ENCODE results near the gene CAPN6.

Gene CAPN6

DNA sequence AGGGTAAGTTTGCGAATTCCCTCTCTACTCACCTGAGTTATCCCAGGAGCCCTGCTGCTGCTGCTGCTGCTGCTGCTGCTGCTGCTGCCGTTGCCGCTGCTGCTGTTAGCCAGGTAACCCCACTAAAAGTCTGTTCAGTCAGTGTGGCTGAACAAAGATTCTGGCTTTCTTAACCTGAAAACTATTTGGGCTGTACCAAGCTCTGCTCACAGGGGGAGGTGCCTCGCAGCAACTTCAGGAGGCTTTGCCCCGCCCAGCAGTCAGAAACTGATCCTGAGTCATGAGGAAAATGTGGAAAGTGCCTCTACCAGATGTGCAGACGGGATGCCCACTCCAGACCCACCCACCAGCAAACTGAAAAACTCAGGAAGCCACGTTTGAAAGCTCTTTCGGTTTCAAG, at the start of gene CAPN6:
CAPN6 (minus strand) TSS at position 145 of the 400 bp plus-strand sequence. CDS start 6,547 bp downstream, outside the sequence.
- H3K9me3 Mint-ChIP-seq (ENCODE audit: low read depth) = no peaks in the 10 kb centered on the region
- H3K4me1 Mint-ChIP-seq (ENCODE audit: low read depth) = no peaks in the 10 kb centered on the region

GRCh38 chrX:111319451-111319850, 49.2 kb upstream of the CAPN6 start:
- peaks cover 3% of the 10 kb centered on the region for H3K27me3 Mint-ChIP-seq
- no peak overlapping the region for H3K4me3 Mint-ChIP-seq
- H3K4me1 Mint-ChIP-seq (ENCODE audit: low read depth) = no peaks in the 10 kb centered on the region
- H3K36me3 Mint-ChIP-seq = no peaks in the 10 kb centered on the region
- H3K27ac Mint-ChIP-seq = no peak overlapping the region
- H3K9me3 Mint-ChIP-seq (ENCODE audit: low read depth) = no peaks in the 10 kb centered on the region

More for the DNA sequence above, at the start of gene CAPN6:
- Mint-ChIP-seq H3K27me3 (peaks cover under 1% of the 10 kb centered on the region), H3K27ac (no peak within 1 kb of the TSS), H3K36me3 (no peaks in the 10 kb centered on the region), H3K4me3 (no peak within 1 kb of the TSS)

DNA sequence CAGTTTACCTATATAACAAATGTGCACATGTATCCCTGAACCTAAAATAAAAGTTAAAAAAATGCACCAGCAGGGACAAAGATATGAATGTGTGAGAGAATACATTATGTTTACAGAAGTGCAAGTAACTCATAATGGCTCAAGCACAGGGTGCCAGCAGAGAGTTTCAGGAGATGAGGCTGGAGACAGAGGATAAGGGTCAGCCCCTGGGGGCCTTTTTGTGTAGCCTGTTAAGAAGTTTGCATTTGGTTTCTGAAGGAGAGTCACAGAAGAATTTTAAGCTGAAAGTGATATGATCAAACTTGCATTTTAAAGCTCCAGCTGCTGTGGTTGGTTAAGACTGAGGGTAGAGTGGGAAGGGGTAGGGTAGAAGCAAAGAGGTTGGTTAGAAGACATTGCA, 48.6 kb upstream of the CAPN6 start:
- Mint-ChIP-seq H3K27me3 (peaks cover 3% of the 10 kb centered on the region), H3K36me3 (no peaks in the 10 kb centered on the region), H3K9me3 (ENCODE audit: low read depth) (no peaks in the 10 kb centered on the region), H3K4me3 (no peak overlapping the region), H3K27ac (no peak overlapping the region), H3K4me1 (ENCODE audit: low read depth) (no peaks in the 10 kb centered on the region)

- H3K4me1 Mint-ChIP-seq (ENCODE audit: low read depth) = no peaks in the 10 kb centered on the region
- H3K9me3 Mint-ChIP-seq (ENCODE audit: low read depth) = no peaks in the 10 kb centered on the region
- no peak overlapping the region for H3K27ac Mint-ChIP-seq
- no peak overlapping the region for H3K4me3 Mint-ChIP-seq
- no peaks in the 10 kb centered on the region for H3K27me3 Mint-ChIP-seq
- no peaks in the 10 kb centered on the region for H3K36me3 Mint-ChIP-seq
These were observed 38.8 kb upstream of the CAPN6 start for GRCh38 chrX:111309083-111309482.

DNA sequence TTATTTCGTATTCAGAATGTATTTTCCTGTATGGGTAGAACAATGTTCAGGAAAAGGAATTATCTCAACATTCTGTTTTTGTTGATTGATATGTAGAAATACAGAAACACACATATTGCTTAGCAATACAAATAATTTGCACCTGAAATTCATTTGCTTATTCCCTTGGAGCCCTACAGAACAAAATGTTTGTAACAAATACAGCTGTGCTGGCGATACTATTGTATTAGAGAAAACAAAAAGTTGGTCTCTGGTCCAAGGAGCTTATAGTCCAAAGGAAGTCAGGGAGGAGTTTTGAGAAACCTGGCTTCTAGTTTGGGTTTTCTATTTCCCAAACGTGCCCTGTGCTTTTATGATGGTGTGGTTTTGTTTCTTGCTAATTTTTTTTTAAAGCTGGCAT, 37.8 kb upstream of the CAPN6 start:
- no peak overlapping the region for H3K27ac Mint-ChIP-seq
- no peaks in the 10 kb centered on the region for H3K4me1 Mint-ChIP-seq (ENCODE audit: low read depth)
- no peaks in the 10 kb centered on the region for H3K36me3 Mint-ChIP-seq
- no peaks in the 10 kb centered on the region for H3K27me3 Mint-ChIP-seq
- H3K9me3 Mint-ChIP-seq (ENCODE audit: low read depth) = no peaks in the 10 kb centered on the region
- no peak overlapping the region for H3K4me3 Mint-ChIP-seq

- H3K4me1 Mint-ChIP-seq (ENCODE audit: low read depth) = no peaks in the 10 kb centered on the region
These were observed 32.0 kb upstream of the CAPN6 start for GRCh38 chrX:111302284-111302683.

GRCh38 chrX:111288841-111289240, 18.6 kb upstream of the CAPN6 start:
- Mint-ChIP-seq H3K36me3 (no peaks in the 10 kb centered on the region), H3K4me3 (no peak overlapping the region), H3K4me1 (ENCODE audit: low read depth) (no peaks in the 10 kb centered on the region), H3K27ac (no peak overlapping the region), H3K9me3 (ENCODE audit: low read depth) (no peaks in the 10 kb centered on the region), H3K27me3 (peaks cover 2% of the 10 kb centered on the region)

More at GRCh38 chrX:111302284-111302683, 32.0 kb upstream of the CAPN6 start:
- no peaks in the 10 kb centered on the region for H3K36me3 Mint-ChIP-seq
- H3K4me3 Mint-ChIP-seq = no peak overlapping the region
- H3K27ac Mint-ChIP-seq = no peak overlapping the region
- no peaks in the 10 kb centered on the region for H3K27me3 Mint-ChIP-seq
- H3K9me3 Mint-ChIP-seq (ENCODE audit: low read depth) = peaks cover 4% of the 10 kb centered on the region

- Mint-ChIP-seq H3K27ac (no peak overlapping the region), H3K27me3 (no peaks in the 10 kb centered on the region), H3K9me3 (ENCODE audit: low read depth) (no peaks in the 10 kb centered on the region), H3K4me3 (no peak overlapping the region), H3K4me1 (ENCODE audit: low read depth) (no peaks in the 10 kb centered on the region), H3K36me3 (no peaks in the 10 kb centered on the region)
These were observed 14.5 kb upstream of the CAPN6 start for GRCh38 chrX:111284631-111285293.

GRCh38 chrX:111283446-111283845, 13.2 kb upstream of the CAPN6 start:
- Mint-ChIP-seq H3K27ac (no peak overlapping the region), H3K4me3 (no peak overlapping the region), H3K9me3 (ENCODE audit: low read depth) (no peaks in the 10 kb centered on the region), H3K4me1 (ENCODE audit: low read depth) (no peaks in the 10 kb centered on the region), H3K36me3 (no peaks in the 10 kb centered on the region), H3K27me3 (no peaks in the 10 kb centered on the region)

GRCh38 chrX:111282991-111283390, 12.7 kb upstream of the CAPN6 start:
- H3K4me1 Mint-ChIP-seq (ENCODE audit: low read depth) = no peaks in the 10 kb centered on the region
- no peak overlapping the region for H3K4me3 Mint-ChIP-seq
- H3K27ac Mint-ChIP-seq = no peak overlapping the region
- no peaks in the 10 kb centered on the region for H3K9me3 Mint-ChIP-seq (ENCODE audit: low read depth)
- no peaks in the 10 kb centered on the region for H3K27me3 Mint-ChIP-seq
- no peaks in the 10 kb centered on the region for H3K36me3 Mint-ChIP-seq

- H3K9me3 Mint-ChIP-seq (ENCODE audit: low read depth) = no peaks in the 10 kb centered on the region
- no peak overlapping the region for H3K27ac Mint-ChIP-seq
- no peaks in the 10 kb centered on the region for H3K4me1 Mint-ChIP-seq (ENCODE audit: low read depth)
- no peak overlapping the region for H3K4me3 Mint-ChIP-seq
- H3K27me3 Mint-ChIP-seq = no peaks in the 10 kb centered on the region
- no peaks in the 10 kb centered on the region for H3K36me3 Mint-ChIP-seq
These were observed 11.9 kb upstream of the CAPN6 start for GRCh38 chrX:111282139-111282538.

- H3K4me3 Mint-ChIP-seq = no peak overlapping the region
These were observed 1.8 kb downstream of the CAPN6 start for GRCh38 chrX:111268506-111268905.

DNA sequence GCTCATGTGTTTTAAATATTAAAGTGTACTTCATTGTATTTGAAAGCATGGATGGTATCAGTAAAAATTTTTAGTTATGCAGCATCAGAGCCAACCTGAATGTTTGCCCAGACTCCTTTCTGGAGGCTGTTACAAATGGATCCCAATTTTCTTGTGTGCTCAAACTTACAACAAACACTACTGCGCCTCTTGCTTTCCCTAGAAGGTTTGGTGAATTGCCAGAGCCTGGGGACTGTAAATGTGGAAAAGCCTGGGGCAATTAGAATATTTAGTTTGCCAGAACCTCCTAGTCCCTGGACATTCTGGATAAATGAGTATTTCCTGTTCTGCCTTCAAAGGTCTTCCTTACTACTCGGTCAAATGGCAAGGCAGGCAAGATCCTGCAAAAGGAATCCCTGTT, 4.8 kb downstream of the CAPN6 start:
- Mint-ChIP-seq H3K4me3 (no peak overlapping the region), H3K27me3 (no peaks in the 10 kb centered on the region), H3K27ac (no peak overlapping the region), H3K36me3 (no peaks in the 10 kb centered on the region), H3K9me3 (ENCODE audit: low read depth) (no peaks in the 10 kb centered on the region), H3K4me1 (ENCODE audit: low read depth) (no peaks in the 10 kb centered on the region)

More at GRCh38 chrX:111268506-111268905, 1.8 kb downstream of the CAPN6 start:
- no peaks in the 10 kb centered on the region for H3K36me3 Mint-ChIP-seq
- H3K27ac Mint-ChIP-seq = no peak overlapping the region
- no peaks in the 10 kb centered on the region for H3K27me3 Mint-ChIP-seq
- no peaks in the 10 kb centered on the region for H3K4me1 Mint-ChIP-seq (ENCODE audit: low read depth)
- H3K9me3 Mint-ChIP-seq (ENCODE audit: low read depth) = no peaks in the 10 kb centered on the region

DNA sequence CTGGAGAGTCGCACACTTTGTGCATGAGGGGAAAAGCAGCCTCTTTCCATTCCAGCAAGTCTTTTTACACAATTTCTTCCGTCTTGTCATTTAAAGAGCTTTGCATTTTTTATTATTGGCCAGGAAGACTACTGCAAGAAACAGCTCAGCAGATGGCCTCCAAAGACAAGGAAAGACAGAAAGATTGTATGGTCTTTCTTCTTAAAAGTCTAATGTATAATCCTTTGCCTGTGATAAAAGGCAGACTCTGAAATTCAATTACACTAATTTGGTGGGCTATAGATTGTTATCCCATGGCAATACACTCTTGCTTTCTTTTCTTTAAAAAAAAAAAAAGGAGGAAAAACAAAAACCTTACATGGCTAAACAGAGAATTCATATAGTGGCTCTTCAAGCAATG, 5.9 kb downstream of the CAPN6 start:
- no peaks in the 10 kb centered on the region for H3K4me1 Mint-ChIP-seq (ENCODE audit: low read depth)
- no peaks in the 10 kb centered on the region for H3K27me3 Mint-ChIP-seq
- H3K9me3 Mint-ChIP-seq (ENCODE audit: low read depth) = no peaks in the 10 kb centered on the region
- H3K36me3 Mint-ChIP-seq = no peaks in the 10 kb centered on the region
- no peak overlapping the region for H3K27ac Mint-ChIP-seq
- H3K4me3 Mint-ChIP-seq = no peak overlapping the region

- Mint-ChIP-seq H3K9me3 (ENCODE audit: low read depth) (no peaks in the 10 kb centered on the region), H3K4me3 (no peak overlapping the region), H3K27me3 (no peaks in the 10 kb centered on the region), H3K4me1 (ENCODE audit: low read depth) (no peaks in the 10 kb centered on the region), H3K36me3 (no peaks in the 10 kb centered on the region), H3K27ac (no peak overlapping the region)
These were observed 8.2 kb downstream of the CAPN6 start for GRCh38 chrX:111262086-111262485.

DNA sequence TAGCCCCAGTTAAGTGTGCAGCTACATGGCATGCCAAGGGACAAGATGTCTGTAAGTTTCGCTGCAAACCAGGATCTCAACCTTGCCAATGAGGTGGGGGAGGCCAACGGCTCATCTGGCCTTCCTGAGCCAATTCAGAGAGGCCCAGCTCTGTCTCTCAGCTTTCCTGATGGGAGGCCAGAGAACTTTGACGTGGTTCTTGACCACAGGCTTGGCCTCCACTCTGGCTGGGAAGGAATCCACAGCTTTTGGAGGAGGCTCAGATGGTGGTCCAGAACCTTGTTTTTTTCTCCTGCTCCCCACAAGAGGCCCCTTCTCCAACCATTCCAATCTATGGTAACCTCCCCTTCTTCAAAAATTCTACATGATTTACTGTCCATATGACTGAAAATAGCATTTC, 9.8 kb downstream of the CAPN6 start:
- H3K27ac Mint-ChIP-seq = no peak overlapping the region
- no peaks in the 10 kb centered on the region for H3K27me3 Mint-ChIP-seq

More for the DNA sequence above, 9.8 kb downstream of the CAPN6 start:
- H3K4me1 Mint-ChIP-seq (ENCODE audit: low read depth) = no peaks in the 10 kb centered on the region
- no peaks in the 10 kb centered on the region for H3K36me3 Mint-ChIP-seq
- H3K9me3 Mint-ChIP-seq (ENCODE audit: low read depth) = no peaks in the 10 kb centered on the region
- no peak overlapping the region for H3K4me3 Mint-ChIP-seq

All from activated naive CD8-positive, alpha-beta T cell (primary cell).